Hair follicle dermal papilla cell (primary cell): ENCODE results near the gene NOL3. TPM values are rescaled to one million over a fixed set of nuclear protein-coding genes. Genes with fewer than 3 reads are reported as not detected.

Experiments used
- small RNA-seq: library from RNA; depleted of rRNA; stranded (forward); fragments of <200 nt; gene quantifications from one replicate; pipeline ENCODE3, GENCODE V24; 2012
- total RNA-seq: library from RNA; depleted of rRNA; stranded (reverse); fragments of >200 nt; gene quantifications from 2 replicates; pipeline ENCODE4 v1.2.3, GENCODE V29; 2012

NOL3 gene
- total RNA-seq = 14.8 and 15.9 TPM in 2 replicates

GRCh38 chr16:67170168-67170948 is at the start of gene NOL3:
Gene NOL3 (plus strand): TSS chr16:67170538.

GRCh38 chr16:67150833-67151396 is 19.4 kb upstream of the NOL3 start, which contains the start of gene B3GNT9:
Gene B3GNT9 (minus strand): TSS chr16:67150998. CDS start chr16:67150485, 513 bp downstream.

GRCh38 chr16:67164599-67165061 is 5.7 kb upstream of the NOL3 start, which contains the start of gene HSF4:
Gene HSF4 (plus strand): TSS chr16:67164745. CDS start chr16:67164812, 67 bp downstream.

GRCh38 chr16:67183627-67184452 is 13.5 kb downstream of the NOL3 start, which contains the start of gene MATCAP1:
Gene MATCAP1 (minus strand): TSS chr16:67183963. CDS start chr16:67180610, 3,353 bp downstream.

GRCh38 chr16:67190041-67190440 is 19.7 kb downstream of the NOL3 start, which contains the start of gene EXOC3L1:
Gene EXOC3L1 (minus strand): TSS chr16:67190136. CDS start chr16:67189676, 460 bp downstream.

GRCh38 chr16:67191995-67192681 is 21.8 kb downstream of the NOL3 start, which contains the start of gene E2F4:
Gene E2F4 (plus strand): TSS chr16:67192155. CDS start chr16:67192228, 73 bp downstream.

GRCh38 chr16:67199011-67199807 is 28.9 kb downstream of the NOL3 start, which contains the start of gene ELMO3:
Gene ELMO3 (plus strand): TSS chr16:67199131. CDS start chr16:67199327, 196 bp downstream.

Small RNAs within 50 kb of the gene (small RNA-seq; reads per million reads assigned to genes)
- 0.82 reads per million, percentile 12 among the genes with 10 or more reads in this experiment for gene MIR328

Other genes with a start within 250 kb of the NOL3 start
- 10.9 and 23.2 TPM in 2 replicates for gene RRAD, start 245.0 kb upstream of the NOL3 start, total RNA-seq
- gene CIAO2B, start 236.1 kb upstream of the NOL3 start, total RNA-seq = 67.7 and 98.0 TPM in 2 replicates
- 47.5 and 50.9 TPM in 2 replicates for gene CES2, start 235.0 kb upstream of the NOL3 start, total RNA-seq
- 0.12 and 0.16 TPM in 2 replicates for gene CES3, start 209.3 kb upstream of the NOL3 start, total RNA-seq
- 6.8 and 7.5 TPM in 2 replicates for gene CES4A, start 181.9 kb upstream of the NOL3 start, total RNA-seq
- 42.9 and 47.7 TPM in 2 replicates for gene CBFB, start 141.4 kb upstream of the NOL3 start, total RNA-seq
- 16.5 and 17.0 TPM in 2 replicates for gene PHAF1, start 60.6 kb upstream of the NOL3 start, total RNA-seq
- gene B3GNT9, start 19.5 kb upstream of the NOL3 start, total RNA-seq = 74.3 and 86.0 TPM in 2 replicates
- 17.4 and 20.5 TPM in 2 replicates for gene TRADD, start 10.6 kb upstream of the NOL3 start, total RNA-seq
- 14.8 and 18.7 TPM in 2 replicates for gene FBXL8, start 10.6 kb upstream of the NOL3 start, total RNA-seq
- gene HSF4, start 5.8 kb upstream of the NOL3 start, total RNA-seq = 4.5 and 9.6 TPM in 2 replicates
- 6.3 and 6.6 TPM in 2 replicates for gene MATCAP1, start 13.4 kb downstream of the NOL3 start, total RNA-seq
- not detected in 2 replicates for gene EXOC3L1, start 19.6 kb downstream of the NOL3 start, total RNA-seq
- gene E2F4, start 21.6 kb downstream of the NOL3 start, total RNA-seq = 74.0 and 82.8 TPM in 2 replicates
- gene ELMO3, start 28.6 kb downstream of the NOL3 start, total RNA-seq = 0.36 and 0.49 TPM in 2 replicates
- 26.4 and 27.9 TPM in 2 replicates for gene TMEM208, start 56.6 kb downstream of the NOL3 start, total RNA-seq
- 24.5 and 36.9 TPM in 2 replicates for gene FHOD1, start 76.9 kb downstream of the NOL3 start, total RNA-seq
- 3.0 and 4.1 TPM in 2 replicates for gene SLC9A5, start 78.4 kb downstream of the NOL3 start, total RNA-seq
- 52.7 and 60.0 TPM in 2 replicates for gene PLEKHG4, start 109.0 kb downstream of the NOL3 start, total RNA-seq
- under 0.01 TPM in 1 of 2 replicates, not detected in the other for gene KCTD19, start 156.2 kb downstream of the NOL3 start, total RNA-seq
- 0.49 TPM in 1 of 2 replicates, not detected in the other for gene LRRC36, start 156.3 kb downstream of the NOL3 start, total RNA-seq
- gene TPPP3, start 223.0 kb downstream of the NOL3 start, total RNA-seq = 0.65 and 0.97 TPM in 2 replicates
- 14.7 and 15.3 TPM in 2 replicates for gene ZDHHC1, start 245.9 kb downstream of the NOL3 start, total RNA-seq